ENCODE results near the gene CHSY3.
A peak's percentile ranks its signal among the peaks of the same experiment; 100 is the strongest.

The CHSY3 gene

GRCh38 chr5:130102960-130103359 is 198.7 kb downstream of the CHSY3 start:
- DNase-seq, result no peak

- DNase-seq, result no peak
These were observed 200.8 kb downstream of the CHSY3 start for GRCh38 chr5:130104895-130105688.

GRCh38 chr5:130106480-130106879 is 202.2 kb downstream of the CHSY3 start:
- DNase-seq, result no peak

GRCh38 chr5:130109152-130109551 is 204.9 kb downstream of the CHSY3 start:
- no peak for DNase-seq

- DNase-seq, result peak; percentile 15
These were observed 206.1 kb downstream of the CHSY3 start for GRCh38 chr5:130110328-130110727.

GRCh38 chr5:130111746-130112145 is 207.5 kb downstream of the CHSY3 start:
- DNase-seq, result no peak

GRCh38 chr5:130112246-130112645 is 208.0 kb downstream of the CHSY3 start:
- no peak for DNase-seq

- DNase-seq, result no peak
These were observed 211.4 kb downstream of the CHSY3 start for GRCh38 chr5:130115686-130116085.

- no peak for DNase-seq
These were observed 212.2 kb downstream of the CHSY3 start for GRCh38 chr5:130116462-130116861.

- DNase-seq, result no peak
These were observed 212.7 kb downstream of the CHSY3 start for GRCh38 chr5:130116972-130117371.

GRCh38 chr5:130126746-130127145 is 222.5 kb downstream of the CHSY3 start:
- DNase-seq, result no peak

- DNase-seq, result peak; percentile 60
These were observed 231.2 kb downstream of the CHSY3 start for GRCh38 chr5:130135506-130135905.

GRCh38 chr5:130136300-130136699 is 232.0 kb downstream of the CHSY3 start:
- no peak for DNase-seq

GRCh38 chr5:130137681-130138080 is 233.4 kb downstream of the CHSY3 start:
- no peak for DNase-seq

GRCh38 chr5:130138406-130139045 is 234.3 kb downstream of the CHSY3 start:
- peak; percentile 40 for DNase-seq

- DNase-seq, result no peak
These were observed 237.5 kb downstream of the CHSY3 start for GRCh38 chr5:130141659-130142320.

GRCh38 chr5:130151239-130151638 is 247.0 kb downstream of the CHSY3 start:
- no peak for DNase-seq

GRCh38 chr5:130155345-130156011 is 251.2 kb downstream of the CHSY3 start:
- no peak for DNase-seq

- no peak for DNase-seq
These were observed 253.8 kb downstream of the CHSY3 start for GRCh38 chr5:130158036-130158435.

- no peak for DNase-seq
These were observed 255.7 kb downstream of the CHSY3 start for GRCh38 chr5:130159968-130160367.

- no peak for DNase-seq
These were observed 260.7 kb downstream of the CHSY3 start for GRCh38 chr5:130164966-130165365.

GRCh38 chr5:130166839-130167490 is 262.7 kb downstream of the CHSY3 start:
- DNase-seq, result no peak

- DNase-seq, result no peak
These were observed 263.9 kb downstream of the CHSY3 start for GRCh38 chr5:130168211-130168610.

Data from amniotic stem cell (primary cell).